Suprapubic skin (tissue), 4 donors: ENCODE measurements around the gene ITGA2B.

ENCODE experiments used
- CTCF ChIP-seq, 2 donors: fragments of 200-600 bp in 1 of 2; fragments of 450-650 bp in 1 of 2; sonication (generic) in 1 of 2; IDR thresholded peaks; one replicate each; pipeline ENCODE4 v1.5.1; 2016 to 2019; ENCODE audit warnings: antibody characterized with exemption in 2 of 2, mild to moderate bottlenecking in 1 of 2, moderate library complexity in 1 of 2
- EP300 ChIP-seq: sonication (generic); formaldehyde crosslinking; IDR thresholded peaks from one replicate; pipeline ENCODE4 v1.6.1; 2017; ENCODE audit warnings: antibody characterized with exemption
- POLR2A ChIP-seq, 2 donors: fragments of 450-650 bp; IDR thresholded peaks; one replicate each; pipeline ENCODE4 v1.6.1; 2017; ENCODE audit warnings: antibody characterized with exemption in 2 of 2, mild to moderate bottlenecking in 2 of 2, moderate library complexity in 2 of 2
- POLR2AphosphoS5 ChIP-seq, 3 donors: sonication (generic); formaldehyde crosslinking; IDR thresholded peaks; one replicate each; pipeline ENCODE4 v1.6.1; 2017; ENCODE audit warnings: antibody characterized with exemption in 3 of 3

GRCh38 chr17:44424828-44425461 lies 35.5 kb upstream of the ITGA2B start:
- no peak for TF ChIP-seq CTCF (IDR thresholded peaks at IDR 0.05)
- TF ChIP-seq POLR2AphosphoS5 (IDR thresholded peaks at IDR 0.05), result no peak
- no peak for TF ChIP-seq POLR2A (IDR thresholded peaks at IDR 0.05)
- no peak for TF ChIP-seq EP300
